ENCODE data around the gene ST3GAL3.

- TF ChIP-seq CTCF (conservative IDR thresholded peaks at IDR 0.05) (no peak), ZFX (IDR thresholded peaks at IDR 0.05) (no peak)
These were observed 123.5 kb downstream of the ST3GAL3 start for GRCh38 chr1:43830802-43831201.

Data from C4-2B (cell line).